ENCODE results near the gene GLT8D2. TPM values are rescaled to one million over a fixed set of nuclear protein-coding genes. Genes with fewer than 3 reads are reported as not detected.

The GLT8D2 gene
- total RNA-seq, 5 donors from 2014 or later (not counting 1 experiment from before 2014, with no cell fraction given) = 0.29 TPM; not detected in 4

GRCh38 chr12:104064031-104064841 lies 14.2 kb upstream of the GLT8D2 start, which contains the start of gene HCFC2:
Gene HCFC2 (plus strand): TSS chr12:104064531. CDS start chr12:104064561, 30 bp downstream.
- Mint-ChIP-seq H3K4me3 (peak within 1 kb of the TSS; percentile 89 to 95 (median 94)), H3K4me1 (peaks cover 23 to 27% (median 27%) of the 10 kb centered on the region in 3 donors), H3K27me3 (peaks cover 7 to 18% of the 10 kb centered on the region in 2 donors), H3K36me3 (peaks cover 12% of the 10 kb centered on the region), H3K9me3 (no peaks in the 10 kb centered on the region), H3K27ac (peak within 1 kb of the TSS; percentile 89 to 92)
- WGBS (ENCODE audit: insufficient coverage) = under 1% methylated on average over 66 of the region's 74 CpGs
- Histone ChIP-seq H3K9me3 (no peaks in the 10 kb centered on the region), H3K27me3 (replicated peaks in 1 of 2; ENCODE audit: control insufficient read depth in 2 of 2, extremely low read depth in 1 of 2, insufficient read depth in 2 of 2, low read length in 1 of 2) (peaks cover 0 to 13% of the 10 kb centered on the region in 2 experiments), H3K27ac (ENCODE audit: low read length) (peak within 1 kb of the TSS; percentile 43), H3K4me3 (ENCODE audit: control insufficient read depth in 1 of 2, extremely low read depth in 1 of 2, low read length in 1 of 2) (peak within 1 kb of the TSS; percentile 92), H3K36me3 (ENCODE audit: control insufficient read depth in 2 of 2, extremely low read depth in 1 of 2, insufficient read depth in 1 of 2, low read length in 1 of 2) (peaks cover 0 to 8% of the 10 kb centered on the region in 2 donors), H3K4me1 (ENCODE audit: control insufficient read depth in 1 of 2, extremely low read depth in 1 of 2, insufficient read depth in 2 of 2, low read length in 2 of 2) (peaks cover 13 to 16% of the 10 kb centered on the region in 2 experiments)
- ATAC-seq (replicated peaks in 1 of 4) (peak; percentile 94 to 97 (median 95)), DNase-seq (peak; percentile 72 to 90 (median 83))
- CTCF ChIA-PET = interaction anchor here (0.6 to 2.2 kb wide), 5 partner anchors 27 to 180 kb away, joined by 3 to 12 read pairs (median 4); no protein-coding TSS in a partner anchor
- POLR2A ChIA-PET = interaction anchor here in 1 of 2 donors (0.6 kb wide), 1 partner anchor 1101 kb away, joined by 3 read pairs; no protein-coding TSS in a partner anchor

GRCh38 chr12:104063712-104064030 lies 13.7 kb upstream of the GLT8D2 start:
- peaks cover 0 to 8% of the 10 kb centered on the region in 2 donors for H3K36me3 ChIP-seq (ENCODE audit: control insufficient read depth in 2 of 2, extremely low read depth in 1 of 2, insufficient read depth in 1 of 2, low read length in 1 of 2)
- ChIA-PET POLR2A (no interaction called here), CTCF (interaction anchor here (0.6 to 2.2 kb wide), 4 partner anchors 27 to 180 kb away, joined by 3 to 12 read pairs (median 4); no protein-coding TSS in a partner anchor)
- H3K36me3 Mint-ChIP-seq = peaks cover 12% of the 10 kb centered on the region
- no peaks in the 10 kb centered on the region for H3K9me3 Mint-ChIP-seq
- no peak overlapping the region for H3K27ac ChIP-seq (ENCODE audit: low read length)
- H3K27me3 ChIP-seq (replicated peaks in 1 of 2; ENCODE audit: control insufficient read depth in 2 of 2, extremely low read depth in 1 of 2, insufficient read depth in 2 of 2, low read length in 1 of 2) = peaks cover 0 to 13% of the 10 kb centered on the region in 2 experiments
- H3K9me3 ChIP-seq = no peaks in the 10 kb centered on the region
- H3K4me3 Mint-ChIP-seq = peak overlapping the region; percentile 89 to 95 (median 94)
- H3K4me3 ChIP-seq (ENCODE audit: control insufficient read depth in 1 of 2, extremely low read depth in 1 of 2, low read length in 1 of 2) = peak overlapping the region; percentile 92
- H3K27me3 Mint-ChIP-seq = peaks cover 9 to 18% of the 10 kb centered on the region in 2 donors
- peak in 1 of 35 experiments; percentile 2 for DNase-seq
- ATAC-seq (replicated peaks in 1 of 4) = peak; percentile 31 to 34 (median 33)
- H3K4me1 ChIP-seq (ENCODE audit: control insufficient read depth in 1 of 2, extremely low read depth in 1 of 2, insufficient read depth in 2 of 2, low read length in 2 of 2) = peaks cover 13 to 16% of the 10 kb centered on the region in 2 experiments
- no peak overlapping the region for H3K27ac Mint-ChIP-seq
- WGBS (ENCODE audit: insufficient coverage) = 0% methylated on average over 6 of the region's 7 CpGs
- peaks cover 22 to 27% (median 25%) of the 10 kb centered on the region in 3 donors for H3K4me1 Mint-ChIP-seq

- Mint-ChIP-seq H3K27me3 (peaks cover 18 to 23% of the 10 kb centered on the region in 2 donors), H3K4me1 (peaks cover 9 to 12% (median 11%) of the 10 kb centered on the region in 3 donors), H3K4me3 (no peak overlapping the region), H3K9me3 (peaks cover 0 to 3% (median 0%) of the 10 kb centered on the region in 3 donors), H3K36me3 (no peaks in the 10 kb centered on the region), H3K27ac (no peak overlapping the region)
- peaks cover 10 to 16% of the 10 kb centered on the region in 2 experiments for H3K4me1 ChIP-seq (ENCODE audit: control insufficient read depth in 1 of 2, extremely low read depth in 1 of 2, insufficient read depth in 2 of 2, low read length in 2 of 2)
- DNase-seq (no peak), ATAC-seq (replicated peaks in 1 of 4) (no peak)
- H3K9me3 ChIP-seq = no peaks in the 10 kb centered on the region
- ChIA-PET POLR2A (no interaction called here), CTCF (interaction anchor here in 1 of 2 donors (0.6 kb wide), 1 partner anchor 49 kb away, joined by 3 read pairs; no protein-coding TSS in a partner anchor)
- H3K27me3 ChIP-seq (replicated peaks in 1 of 2; ENCODE audit: control insufficient read depth in 2 of 2, extremely low read depth in 1 of 2, insufficient read depth in 2 of 2, low read length in 1 of 2) = peaks cover 0 to 19% of the 10 kb centered on the region in 2 experiments
- H3K27ac ChIP-seq (ENCODE audit: low read length) = no peak overlapping the region
- no peak overlapping the region for H3K4me3 ChIP-seq (ENCODE audit: control insufficient read depth in 1 of 2, extremely low read depth in 1 of 2, low read length in 1 of 2)
- H3K36me3 ChIP-seq (ENCODE audit: control insufficient read depth in 2 of 2, extremely low read depth in 1 of 2, insufficient read depth in 1 of 2, low read length in 1 of 2) = no peaks in the 10 kb centered on the region
- no CpG with 5 or more reads among the region's 2 CpGs for WGBS (ENCODE audit: insufficient coverage)
These were observed 10.8 kb upstream of the GLT8D2 start for GRCh38 chr12:104060791-104061190.

GRCh38 chr12:104059963-104060362 lies 10.0 kb upstream of the GLT8D2 start:
- H3K4me3 Mint-ChIP-seq = no peak overlapping the region

GRCh38 chr12:104058802-104059201 lies 8.8 kb upstream of the GLT8D2 start:
- 53% methylated on average over 2 of the region's 4 CpGs for WGBS (ENCODE audit: insufficient coverage)
- Histone ChIP-seq H3K4me1 (ENCODE audit: control insufficient read depth in 1 of 2, extremely low read depth in 1 of 2, insufficient read depth in 2 of 2, low read length in 2 of 2) (peaks cover 0 to 7% of the 10 kb centered on the region in 2 experiments), H3K27me3 (replicated peaks in 1 of 2; ENCODE audit: control insufficient read depth in 2 of 2, extremely low read depth in 1 of 2, insufficient read depth in 2 of 2, low read length in 1 of 2) (peaks cover 0 to 22% of the 10 kb centered on the region in 2 experiments), H3K36me3 (ENCODE audit: control insufficient read depth in 2 of 2, extremely low read depth in 1 of 2, insufficient read depth in 1 of 2, low read length in 1 of 2) (no peaks in the 10 kb centered on the region), H3K4me3 (ENCODE audit: control insufficient read depth in 1 of 2, extremely low read depth in 1 of 2, low read length in 1 of 2) (no peak overlapping the region), H3K9me3 (no peaks in the 10 kb centered on the region), H3K27ac (ENCODE audit: low read length) (no peak overlapping the region)
- ChIA-PET POLR2A (no interaction called here), CTCF (interaction anchor here (0.8 to 3.2 kb wide), 6 partner anchors 9 to 50 kb away, joined by 3 to 28 read pairs (median 4); no protein-coding TSS in a partner anchor)
- H3K27me3 Mint-ChIP-seq = peaks cover 28 to 34% of the 10 kb centered on the region in 2 donors
- no peaks in the 10 kb centered on the region for H3K36me3 Mint-ChIP-seq
- DNase-seq (no peak), ATAC-seq (replicated peaks in 1 of 4) (no peak)
- H3K4me1 Mint-ChIP-seq = peaks cover 0 to 2% (median 2%) of the 10 kb centered on the region in 3 donors
- no peak overlapping the region for H3K4me3 Mint-ChIP-seq
- peaks cover 0 to 3% (median 0%) of the 10 kb centered on the region in 3 donors for H3K9me3 Mint-ChIP-seq
- no peak overlapping the region for H3K27ac Mint-ChIP-seq

More at GRCh38 chr12:104059963-104060362, 10.0 kb upstream of the GLT8D2 start:
- ChIA-PET CTCF (interaction anchor here (0.6 to 3.2 kb wide), 4 partner anchors 8 to 50 kb away, joined by 3 to 28 read pairs (median 8); no protein-coding TSS in a partner anchor), POLR2A (no interaction called here)
- H3K9me3 Mint-ChIP-seq = peaks cover 0 to 3% (median 0%) of the 10 kb centered on the region in 3 donors
- peaks cover 2 to 9% of the 10 kb centered on the region in 2 experiments for H3K4me1 ChIP-seq (ENCODE audit: control insufficient read depth in 1 of 2, extremely low read depth in 1 of 2, insufficient read depth in 2 of 2, low read length in 2 of 2)
- no peak overlapping the region for H3K27ac Mint-ChIP-seq
- H3K27me3 Mint-ChIP-seq = peaks cover 19 to 28% of the 10 kb centered on the region in 2 donors
- WGBS (ENCODE audit: insufficient coverage) = 51% methylated on average over 2 of the region's 2 CpGs
- peaks cover 0 to 20% of the 10 kb centered on the region in 2 experiments for H3K27me3 ChIP-seq (replicated peaks in 1 of 2; ENCODE audit: control insufficient read depth in 2 of 2, extremely low read depth in 1 of 2, insufficient read depth in 2 of 2, low read length in 1 of 2)
- no peaks in the 10 kb centered on the region for H3K36me3 Mint-ChIP-seq
- no peaks in the 10 kb centered on the region for H3K9me3 ChIP-seq
- no peak overlapping the region for H3K27ac ChIP-seq (ENCODE audit: low read length)
- H3K4me1 Mint-ChIP-seq = peaks cover under 1 to 3% (median 3%) of the 10 kb centered on the region in 3 donors
- H3K36me3 ChIP-seq (ENCODE audit: control insufficient read depth in 2 of 2, extremely low read depth in 1 of 2, insufficient read depth in 1 of 2, low read length in 1 of 2) = no peaks in the 10 kb centered on the region
- DNase-seq (no peak), ATAC-seq (replicated peaks in 1 of 4) (no peak)
- H3K4me3 ChIP-seq (ENCODE audit: control insufficient read depth in 1 of 2, extremely low read depth in 1 of 2, low read length in 1 of 2) = no peak overlapping the region

- H3K27me3 Mint-ChIP-seq = peaks cover 35 to 39% of the 10 kb centered on the region in 2 donors
- POLR2A ChIA-PET = no interaction called here
- CTCF ChIA-PET = interaction anchor here (0.7 to 3.2 kb wide), 5 partner anchors 10 to 296 kb away, joined by 3 to 28 read pairs (median 5); no protein-coding TSS in a partner anchor
- Histone ChIP-seq H3K4me1 (ENCODE audit: control insufficient read depth in 1 of 2, extremely low read depth in 1 of 2, insufficient read depth in 2 of 2, low read length in 2 of 2) (no peaks in the 10 kb centered on the region), H3K27ac (ENCODE audit: low read length) (no peak overlapping the region), H3K36me3 (ENCODE audit: control insufficient read depth in 2 of 2, extremely low read depth in 1 of 2, insufficient read depth in 1 of 2, low read length in 1 of 2) (no peaks in the 10 kb centered on the region), H3K4me3 (ENCODE audit: control insufficient read depth in 1 of 2, extremely low read depth in 1 of 2, low read length in 1 of 2) (no peak overlapping the region), H3K9me3 (no peaks in the 10 kb centered on the region), H3K27me3 (replicated peaks in 1 of 2; ENCODE audit: control insufficient read depth in 2 of 2, extremely low read depth in 1 of 2, insufficient read depth in 2 of 2, low read length in 1 of 2) (peaks cover 0 to 26% of the 10 kb centered on the region in 2 experiments)
- DNase-seq = peak in 1 of 35 experiments; percentile 45
- H3K36me3 Mint-ChIP-seq = no peaks in the 10 kb centered on the region
- no CpG with 5 or more reads among the region's 1 CpG for WGBS (ENCODE audit: insufficient coverage)
- no peak overlapping the region for H3K4me3 Mint-ChIP-seq
- H3K9me3 Mint-ChIP-seq = peaks cover 0 to 3% (median 0%) of the 10 kb centered on the region in 3 donors
- peak; percentile 40 to 60 (median 54) for ATAC-seq (replicated peaks in 1 of 4)
- no peak overlapping the region for H3K27ac Mint-ChIP-seq
- no peaks in the 10 kb centered on the region for H3K4me1 Mint-ChIP-seq
These were observed 7.8 kb upstream of the GLT8D2 start for GRCh38 chr12:104057771-104058197.
